GM21576 (cell line): ENCODE data around the gene CCDC127.
"Not testable (repeated sequence)": the region's sequence is repeated elsewhere in the genome, so short reads cannot be mapped to it uniquely, and the experiment has no call there.

Experiments used
- ATAC-seq: cut with Tn5 transposase; IDR thresholded peaks from one replicate; pipeline ENCODE4 v1.9.1; 2021; ENCODE audit warnings: mild to moderate bottlenecking, moderate library complexity; ENCODE audit not compliant: unreplicated experiment

CCDC127 gene

DNA sequence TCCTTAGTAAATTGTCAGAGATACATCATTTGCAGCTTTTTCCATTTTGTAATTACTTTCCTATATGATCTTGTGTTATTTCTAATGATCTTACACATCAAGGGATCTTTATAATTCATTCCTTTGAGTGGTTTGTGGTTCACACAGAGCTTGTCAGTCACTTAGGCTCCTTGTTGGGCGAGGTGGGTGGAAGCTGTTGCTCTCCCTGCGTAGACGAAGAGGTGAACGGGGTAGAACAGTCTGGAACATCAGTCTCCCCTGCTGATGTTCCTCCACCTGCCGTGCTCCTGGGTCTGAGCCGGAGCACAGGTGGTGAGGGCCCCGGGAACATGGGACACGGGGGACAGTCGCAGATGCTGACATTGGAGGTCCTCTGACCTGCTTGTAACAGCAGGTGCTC is 17.6 kb upstream of the CCDC127 start:
- ATAC-seq: not testable (repeated sequence)

GRCh38 chr5:234450-234849 is 16.5 kb upstream of the CCDC127 start:
- no peak for ATAC-seq

DNA sequence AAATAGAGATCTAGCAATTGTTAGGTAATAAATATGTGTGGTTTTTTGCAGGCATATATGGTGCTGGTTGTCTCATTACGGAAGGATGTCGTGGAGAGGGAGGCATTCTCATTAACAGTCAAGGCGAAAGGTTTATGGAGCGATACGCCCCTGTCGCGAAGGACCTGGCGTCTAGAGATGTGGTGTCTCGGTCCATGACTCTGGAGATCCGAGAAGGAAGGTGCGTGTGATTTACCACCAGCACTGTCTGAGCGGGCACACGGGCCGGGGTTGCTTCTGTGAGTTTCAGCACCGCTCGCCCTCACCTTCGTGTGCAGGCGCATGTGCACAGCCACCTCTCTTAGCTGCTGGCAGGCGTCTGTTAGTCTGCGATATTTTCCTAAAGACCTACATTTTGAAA is 15.5 kb upstream of the CCDC127 start:
- not testable (repeated sequence) for ATAC-seq

DNA sequence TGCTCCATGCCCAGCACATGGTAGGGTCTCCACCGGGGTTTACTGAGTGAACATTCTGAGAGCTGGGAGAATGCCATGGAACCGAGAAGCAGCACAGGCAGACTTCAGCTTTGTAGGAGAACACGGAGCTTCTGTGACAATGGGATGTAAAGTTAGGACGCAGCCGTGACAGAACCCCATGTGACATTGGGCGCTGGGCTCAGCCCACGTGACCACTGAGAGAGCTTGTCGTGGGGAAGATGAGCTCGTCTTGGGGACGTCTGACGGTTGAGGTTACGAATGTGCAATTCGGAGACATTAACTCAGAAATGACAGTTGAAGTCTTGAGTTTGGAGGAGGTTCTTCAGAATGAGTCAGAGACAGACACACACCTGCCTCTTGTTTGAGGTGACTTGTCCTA is 13.7 kb upstream of the CCDC127 start:
- ATAC-seq: no peak

GRCh38 chr5:230711-231110 is 12.8 kb upstream of the CCDC127 start:
- no peak for ATAC-seq

GRCh38 chr5:228886-229285 is 10.9 kb upstream of the CCDC127 start:
- ATAC-seq: no peak

GRCh38 chr5:227375-227774 is 9.4 kb upstream of the CCDC127 start:
- not testable (repeated sequence) for ATAC-seq

DNA sequence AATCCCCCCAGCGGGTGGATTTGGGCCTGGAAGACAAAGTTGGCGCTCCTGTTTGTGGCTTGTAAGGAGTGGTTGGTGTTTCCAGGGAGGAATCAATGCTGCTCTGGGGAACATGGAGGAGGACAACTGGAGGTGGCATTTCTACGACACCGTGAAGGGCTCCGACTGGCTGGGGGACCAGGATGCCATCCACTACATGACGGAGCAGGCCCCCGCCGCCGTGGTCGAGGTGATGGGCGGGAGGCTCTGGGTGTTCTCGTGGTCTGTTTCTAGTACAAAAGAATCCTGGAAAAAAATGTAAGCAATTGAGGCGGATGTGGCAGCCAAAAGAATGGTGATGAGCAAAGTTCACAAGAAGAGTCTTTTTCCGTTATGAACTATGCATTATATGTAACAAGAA is 7.4 kb upstream of the CCDC127 start:
- no peak for ATAC-seq

- no peak for ATAC-seq
These were observed 5.8 kb upstream of the CCDC127 start for GRCh38 chr5:223791-224190.

GRCh38 chr5:222951-223715 is 5.2 kb upstream of the CCDC127 start:
- not testable (repeated sequence) for ATAC-seq

GRCh38 chr5:219991-220390 is 2.0 kb upstream of the CCDC127 start:
- ATAC-seq: no peak

GRCh38 chr5:219460-219863 is 1.5 kb upstream of the CCDC127 start:
- no peak for ATAC-seq

GRCh38 chr5:218457-219291 is 721 bp upstream of the CCDC127 start:
- ATAC-seq: peak; percentile 20

- ATAC-seq: not testable (repeated sequence)
These were observed 1.9 kb downstream of the CCDC127 start for GRCh38 chr5:216076-216475.

DNA sequence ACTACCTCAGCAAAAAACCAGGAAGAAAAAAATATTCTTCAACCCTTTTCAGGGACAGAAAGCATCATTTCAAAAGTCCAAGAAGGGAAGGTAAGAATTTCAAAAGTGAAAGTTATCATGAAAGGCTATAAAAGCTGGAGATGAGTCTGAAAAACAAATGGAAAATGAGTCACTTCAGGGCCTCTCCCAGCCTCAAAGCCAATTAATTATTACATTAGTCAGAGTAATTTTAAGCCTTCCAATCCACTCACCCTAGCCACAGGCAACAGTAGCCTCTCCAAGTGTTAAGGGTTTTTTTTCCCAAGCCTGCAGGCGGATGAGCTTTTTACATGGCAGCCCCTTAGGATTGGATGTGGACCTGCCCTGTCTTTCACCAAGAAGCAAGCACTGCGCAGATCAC is 2.7 kb downstream of the CCDC127 start:
- ATAC-seq: not testable (repeated sequence)

GRCh38 chr5:213803-214395 is 4.1 kb downstream of the CCDC127 start:
- no peak for ATAC-seq

- no peak for ATAC-seq
These were observed 9.4 kb downstream of the CCDC127 start for GRCh38 chr5:208449-209114.

- no peak for ATAC-seq
These were observed 10.4 kb downstream of the CCDC127 start for GRCh38 chr5:207599-207998.

GRCh38 chr5:206927-207536 is 10.9 kb downstream of the CCDC127 start:
- no peak for ATAC-seq

GRCh38 chr5:206406-206805 is 11.5 kb downstream of the CCDC127 start:
- ATAC-seq: no peak
